Fibroblast of the aortic adventitia (primary cell): ENCODE measurements around the gene VANGL1. TPM values are rescaled to one million over a fixed set of nuclear protein-coding genes. Genes with fewer than 3 reads are reported as not detected.

Source experiments
- DNase-seq: peaks from one replicate; pipeline ENCODE4 v3.0.0-alpha.2; 2010; ENCODE audit warnings: low read depth
- H3K4me3 ChIP-seq: 2 replicates; pipeline ENCODE4 v1.5.1; 2011; ENCODE audit warnings: low read depth, mild to moderate bottlenecking, control low read depth, low read length, moderate library complexity
- total RNA-seq: library from RNA; depleted of rRNA; stranded (reverse); fragments of >200 nt; gene quantifications from 2 replicates; pipeline ENCODE4 v1.2.3, GENCODE V29; 2012; ENCODE audit warnings: low replicate concordance
- TF ChIP-seq, protein P1 (sequence below): IDR thresholded peaks from 2 replicates; pipeline ENCODE4 v1.5.1; 2011; ENCODE audit warnings: mild to moderate bottlenecking, low read length, control low read depth, inconsistent platforms; ENCODE audit not compliant: insufficient read depth

VANGL1 gene
- total RNA-seq, 1 donor = 14.3 TPM

GRCh38 chr1:115671176-115671934, 29.6 kb downstream of the VANGL1 start:
- H3K4me3 ChIP-seq = no peak overlapping the region
- no peak for DNase-seq
- TF ChIP-seq, protein P1, sequence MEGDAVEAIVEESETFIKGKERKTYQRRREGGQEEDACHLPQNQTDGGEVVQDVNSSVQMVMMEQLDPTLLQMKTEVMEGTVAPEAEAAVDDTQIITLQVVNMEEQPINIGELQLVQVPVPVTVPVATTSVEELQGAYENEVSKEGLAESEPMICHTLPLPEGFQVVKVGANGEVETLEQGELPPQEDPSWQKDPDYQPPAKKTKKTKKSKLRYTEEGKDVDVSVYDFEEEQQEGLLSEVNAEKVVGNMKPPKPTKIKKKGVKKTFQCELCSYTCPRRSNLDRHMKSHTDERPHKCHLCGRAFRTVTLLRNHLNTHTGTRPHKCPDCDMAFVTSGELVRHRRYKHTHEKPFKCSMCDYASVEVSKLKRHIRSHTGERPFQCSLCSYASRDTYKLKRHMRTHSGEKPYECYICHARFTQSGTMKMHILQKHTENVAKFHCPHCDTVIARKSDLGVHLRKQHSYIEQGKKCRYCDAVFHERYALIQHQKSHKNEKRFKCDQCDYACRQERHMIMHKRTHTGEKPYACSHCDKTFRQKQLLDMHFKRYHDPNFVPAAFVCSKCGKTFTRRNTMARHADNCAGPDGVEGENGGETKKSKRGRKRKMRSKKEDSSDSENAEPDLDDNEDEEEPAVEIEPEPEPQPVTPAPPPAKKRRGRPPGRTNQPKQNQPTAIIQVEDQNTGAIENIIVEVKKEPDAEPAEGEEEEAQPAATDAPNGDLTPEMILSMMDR = no peak

- no peak overlapping the region for H3K4me3 ChIP-seq
- DNase-seq = no peak
- TF ChIP-seq, protein P1 = no peak
Observed at GRCh38 chr1:115672224-115673009, 30.6 kb downstream of the VANGL1 start.

- H3K4me3 ChIP-seq = no peak overlapping the region
- TF ChIP-seq, protein P1 = no peak
- no peak for DNase-seq
Observed at GRCh38 chr1:115676498-115677181, 34.9 kb downstream of the VANGL1 start.

GRCh38 chr1:115677182-115677555, 35.4 kb downstream of the VANGL1 start:
- TF ChIP-seq, protein P1 = no peak

GRCh38 chr1:115677565-115677964, 35.8 kb downstream of the VANGL1 start:
- no peak for DNase-seq
- no peak overlapping the region for H3K4me3 ChIP-seq
- TF ChIP-seq, protein P1 = no peak

More at GRCh38 chr1:115677182-115677555, 35.4 kb downstream of the VANGL1 start:
- no peak for DNase-seq
- no peak overlapping the region for H3K4me3 ChIP-seq

GRCh38 chr1:115678141-115678540, 36.4 kb downstream of the VANGL1 start:
- H3K4me3 ChIP-seq = no peak overlapping the region
- DNase-seq = no peak
- TF ChIP-seq, protein P1 = no peak
